Measurements from ENCODE around the gene RAB21.

RAB21 gene

DNA sequence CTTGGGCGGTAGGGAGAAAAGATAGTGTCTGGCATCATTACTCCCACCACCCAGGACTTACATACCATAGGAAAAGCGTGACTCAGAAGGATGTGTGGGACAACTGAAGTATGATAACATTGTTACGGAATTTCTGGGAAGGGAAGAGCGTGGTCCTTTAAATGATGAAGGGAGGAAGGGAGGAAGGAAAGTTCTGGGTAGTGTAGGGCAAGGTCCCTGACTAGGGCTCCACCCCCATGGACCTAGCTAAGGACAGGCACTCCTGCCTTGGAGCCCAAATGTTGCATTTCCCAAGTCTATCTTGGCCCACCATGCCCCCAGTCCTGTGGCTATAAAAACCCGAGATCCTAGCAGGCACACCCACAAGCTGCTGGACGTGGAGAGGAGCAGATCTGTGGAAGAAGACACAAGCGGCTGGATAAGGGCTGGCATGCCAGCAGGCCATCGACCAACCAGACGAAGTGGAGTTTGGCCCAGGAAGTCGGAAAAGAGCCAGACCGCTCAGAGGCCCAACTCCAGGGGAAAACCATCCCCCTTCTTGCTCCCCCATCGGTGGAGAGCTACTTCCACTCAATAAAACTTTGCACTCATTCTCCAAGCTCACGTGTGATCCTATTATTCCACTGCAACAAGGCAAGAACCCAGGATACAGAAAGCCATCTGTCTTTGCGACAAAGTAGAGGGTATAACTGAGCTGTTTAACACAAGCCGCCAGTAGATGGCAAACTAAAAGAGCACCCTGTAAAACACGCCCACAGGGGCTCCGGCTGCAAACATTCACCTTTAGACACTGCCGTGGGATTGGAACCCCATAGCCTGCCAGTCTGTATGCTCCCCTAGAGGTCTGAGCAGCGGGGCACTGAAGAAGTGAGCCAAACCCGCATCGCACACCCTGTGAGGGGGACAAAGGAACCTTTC is 23.0 kb upstream of the RAB21 start:
- no peak overlapping the region for H3K4me2 ChIP-seq (ENCODE audit: insufficient read depth, low read length)
- no peak overlapping the region for H3K4me3 ChIP-seq (ENCODE audit: low read depth in 1 of 2, low read length in 2 of 2)
- ATAC-seq (ENCODE audit: insufficient read depth, low read depth) (no peak), DNase-seq (no peak)
- H3K36me3 ChIP-seq (ENCODE audit: insufficient read depth, low read length), result no peaks in the 10 kb centered on the region
- TF ChIP-seq, protein P1, sequence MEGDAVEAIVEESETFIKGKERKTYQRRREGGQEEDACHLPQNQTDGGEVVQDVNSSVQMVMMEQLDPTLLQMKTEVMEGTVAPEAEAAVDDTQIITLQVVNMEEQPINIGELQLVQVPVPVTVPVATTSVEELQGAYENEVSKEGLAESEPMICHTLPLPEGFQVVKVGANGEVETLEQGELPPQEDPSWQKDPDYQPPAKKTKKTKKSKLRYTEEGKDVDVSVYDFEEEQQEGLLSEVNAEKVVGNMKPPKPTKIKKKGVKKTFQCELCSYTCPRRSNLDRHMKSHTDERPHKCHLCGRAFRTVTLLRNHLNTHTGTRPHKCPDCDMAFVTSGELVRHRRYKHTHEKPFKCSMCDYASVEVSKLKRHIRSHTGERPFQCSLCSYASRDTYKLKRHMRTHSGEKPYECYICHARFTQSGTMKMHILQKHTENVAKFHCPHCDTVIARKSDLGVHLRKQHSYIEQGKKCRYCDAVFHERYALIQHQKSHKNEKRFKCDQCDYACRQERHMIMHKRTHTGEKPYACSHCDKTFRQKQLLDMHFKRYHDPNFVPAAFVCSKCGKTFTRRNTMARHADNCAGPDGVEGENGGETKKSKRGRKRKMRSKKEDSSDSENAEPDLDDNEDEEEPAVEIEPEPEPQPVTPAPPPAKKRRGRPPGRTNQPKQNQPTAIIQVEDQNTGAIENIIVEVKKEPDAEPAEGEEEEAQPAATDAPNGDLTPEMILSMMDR (IDR thresholded peaks at IDR 0.05; ENCODE audit: borderline replicate concordance, extremely low read depth, low read length, poor library complexity, severe bottlenecking), result no peak
- no peak for TF ChIP-seq EZH2 (IDR thresholded peaks at IDR 0.05; ENCODE audit: borderline replicate concordance, low read depth, low read length, severe bottlenecking)
- H3K27ac ChIP-seq (ENCODE audit: low read length), result no peak overlapping the region
- H3K4me1 ChIP-seq (ENCODE audit: insufficient read depth, low read length), result no peaks in the 10 kb centered on the region
- H3K9ac ChIP-seq (ENCODE audit: low read depth, low read length), result no peak overlapping the region
- H2AFZ ChIP-seq (ENCODE audit: low read depth, low read length), result no peak overlapping the region
- H3K27me3 ChIP-seq (ENCODE audit: insufficient read depth, low read length, poor library complexity), result no peaks in the 10 kb centered on the region
- no peaks in the 10 kb centered on the region for H4K20me1 ChIP-seq (ENCODE audit: insufficient read depth, low read length)
- H3K9me3 ChIP-seq (ENCODE audit: insufficient read depth, low read length, severe bottlenecking), result no peaks in the 10 kb centered on the region
- no peaks in the 10 kb centered on the region for H3K79me2 ChIP-seq (ENCODE audit: insufficient read depth, low read length)

DNA sequence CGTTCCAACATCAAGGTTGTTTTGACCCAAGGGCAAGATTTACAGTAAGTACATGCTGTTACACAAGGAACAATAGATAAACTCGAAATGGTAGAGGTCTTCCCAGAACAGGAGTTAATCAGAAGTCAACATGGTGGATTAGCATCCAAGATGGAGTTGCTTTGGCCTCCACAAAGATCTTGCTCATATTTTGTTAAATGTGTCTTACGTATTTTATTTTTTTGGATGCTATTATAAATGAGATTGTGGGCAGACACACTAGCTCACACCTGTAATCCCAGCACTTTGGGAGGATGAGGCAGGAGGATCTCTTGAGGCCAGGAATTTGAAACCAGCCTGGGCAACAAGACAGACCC is 22.3 kb upstream of the RAB21 start:
- H3K9me3 ChIP-seq (ENCODE audit: insufficient read depth, low read length, severe bottlenecking), result no peaks in the 10 kb centered on the region
- ATAC-seq (ENCODE audit: insufficient read depth, low read depth) (no peak), DNase-seq (no peak)
- H3K36me3 ChIP-seq (ENCODE audit: insufficient read depth, low read length), result no peaks in the 10 kb centered on the region
- no peaks in the 10 kb centered on the region for H3K79me2 ChIP-seq (ENCODE audit: insufficient read depth, low read length)
- H3K27ac ChIP-seq (ENCODE audit: low read length), result no peak overlapping the region
- H3K9ac ChIP-seq (ENCODE audit: low read depth, low read length), result no peak overlapping the region
- no peaks in the 10 kb centered on the region for H3K4me1 ChIP-seq (ENCODE audit: insufficient read depth, low read length)
- H3K4me2 ChIP-seq (ENCODE audit: insufficient read depth, low read length), result no peak overlapping the region
- no peak overlapping the region for H3K4me3 ChIP-seq (ENCODE audit: low read depth in 1 of 2, low read length in 2 of 2)
- TF ChIP-seq EZH2 (IDR thresholded peaks at IDR 0.05; ENCODE audit: borderline replicate concordance, low read depth, low read length, severe bottlenecking), result no peak
- TF ChIP-seq, protein P1 (IDR thresholded peaks at IDR 0.05; ENCODE audit: borderline replicate concordance, extremely low read depth, low read length, poor library complexity, severe bottlenecking), result no peak
- H3K27me3 ChIP-seq (ENCODE audit: insufficient read depth, low read length, poor library complexity), result no peaks in the 10 kb centered on the region
- H2AFZ ChIP-seq (ENCODE audit: low read depth, low read length), result no peak overlapping the region
- no peaks in the 10 kb centered on the region for H4K20me1 ChIP-seq (ENCODE audit: insufficient read depth, low read length)

DNA sequence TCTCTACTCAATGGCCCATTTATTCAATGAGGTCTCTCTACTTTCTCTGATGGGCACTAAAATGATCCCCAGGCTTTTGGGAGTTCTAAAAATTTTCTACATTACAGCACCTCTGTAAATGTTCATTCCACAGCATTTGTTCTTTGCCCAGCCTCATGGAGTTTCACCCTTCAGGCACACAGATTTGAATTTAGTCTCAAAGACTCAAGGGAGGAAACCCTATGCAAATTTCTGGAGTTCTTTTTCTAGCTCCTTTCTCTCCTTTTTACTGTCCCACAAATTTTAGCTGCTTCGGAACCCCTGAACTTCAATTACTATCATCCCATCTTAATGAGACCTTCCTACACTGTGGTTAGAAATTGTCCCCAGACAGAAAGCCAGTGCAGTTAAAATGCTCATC is 17.5 kb upstream of the RAB21 start:
- H3K4me2 ChIP-seq (ENCODE audit: insufficient read depth, low read length), result no peak overlapping the region
- TF ChIP-seq, protein P1 (IDR thresholded peaks at IDR 0.05; ENCODE audit: borderline replicate concordance, extremely low read depth, low read length, poor library complexity, severe bottlenecking), result no peak
- TF ChIP-seq EZH2 (IDR thresholded peaks at IDR 0.05; ENCODE audit: borderline replicate concordance, low read depth, low read length, severe bottlenecking), result no peak
- H3K27me3 ChIP-seq (ENCODE audit: insufficient read depth, low read length, poor library complexity), result no peaks in the 10 kb centered on the region

More for the DNA sequence above, 17.5 kb upstream of the RAB21 start:
- Histone ChIP-seq H3K79me2 (ENCODE audit: insufficient read depth, low read length) (no peaks in the 10 kb centered on the region), H2AFZ (ENCODE audit: low read depth, low read length) (no peak overlapping the region), H3K36me3 (ENCODE audit: insufficient read depth, low read length) (no peaks in the 10 kb centered on the region), H3K9me3 (ENCODE audit: insufficient read depth, low read length, severe bottlenecking) (no peaks in the 10 kb centered on the region), H3K9ac (ENCODE audit: low read depth, low read length) (no peak overlapping the region), H3K4me1 (ENCODE audit: insufficient read depth, low read length) (no peaks in the 10 kb centered on the region), H3K27ac (ENCODE audit: low read length) (no peak overlapping the region), H3K4me3 (ENCODE audit: low read depth in 1 of 2, low read length in 2 of 2) (no peak overlapping the region), H4K20me1 (ENCODE audit: insufficient read depth, low read length) (no peaks in the 10 kb centered on the region)
- ATAC-seq (ENCODE audit: insufficient read depth, low read depth) (no peak), DNase-seq (no peak)
